CD4-positive, alpha-beta T cell treated with Interleukin-15 for 1 hour (primary cell): ENCODE measurements around the gene PRDX4.
A peak's percentile ranks its signal among the peaks of the same experiment; 100 is the strongest.
"Not testable (repeated sequence)": the region's sequence is repeated elsewhere in the genome, so short reads cannot be mapped to it uniquely, and the experiment has no call there.

ENCODE experiments used
- DNase-seq: peaks from one replicate; pipeline ENCODE4 v3.0.0-alpha.2; 2020

Gene PRDX4

GRCh38 chrX:23676486-23676885 lies 9.2 kb downstream of the PRDX4 start:
- not testable (repeated sequence) for DNase-seq

DNA sequence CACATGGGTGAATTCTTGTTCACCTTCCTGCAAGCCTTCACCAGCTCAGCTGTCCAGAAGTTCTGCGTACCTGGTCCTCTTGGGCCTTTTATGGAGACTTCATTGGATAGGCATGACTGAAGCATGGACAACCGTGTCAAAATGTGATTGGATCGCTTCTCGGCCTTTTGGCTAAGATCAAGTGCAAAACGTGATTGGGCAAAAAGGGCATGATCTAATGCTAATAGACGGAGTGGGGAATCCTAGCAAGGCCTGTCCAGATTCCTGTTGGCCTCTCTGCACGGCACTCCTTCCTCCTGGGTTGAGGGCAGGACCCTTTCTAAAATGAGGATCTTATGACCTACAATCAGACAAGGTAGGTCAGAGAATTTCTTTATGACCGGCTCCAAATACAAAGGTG lies 24.9 kb downstream of the PRDX4 start:
- no peak for DNase-seq

DNA sequence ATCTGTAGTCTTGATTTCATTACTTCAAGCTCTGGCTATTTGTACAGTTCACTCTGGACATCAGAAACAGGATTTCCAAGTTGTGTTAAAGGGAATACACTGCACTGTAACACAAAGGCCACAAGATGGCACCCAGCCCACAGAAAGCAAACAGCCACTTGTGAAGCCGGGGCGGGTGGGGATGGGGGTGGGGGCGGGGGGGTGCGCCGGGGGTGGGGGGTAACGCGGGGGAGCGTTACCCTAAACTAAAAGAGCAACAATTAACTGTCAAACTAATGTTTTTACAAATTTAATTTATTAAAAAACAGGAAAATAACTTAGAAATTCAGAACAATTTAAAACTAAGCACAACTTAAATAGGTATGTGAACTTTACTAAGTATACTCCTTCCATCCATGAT lies 27.3 kb downstream of the PRDX4 start:
- DNase-seq, result peak; percentile 39

GRCh38 chrX:23699636-23700194 lies 32.4 kb downstream of the PRDX4 start:
- DNase-seq, result no peak

- DNase-seq, result no peak
Measured at GRCh38 chrX:23704673-23705206, 37.4 kb downstream of the PRDX4 start.

DNA sequence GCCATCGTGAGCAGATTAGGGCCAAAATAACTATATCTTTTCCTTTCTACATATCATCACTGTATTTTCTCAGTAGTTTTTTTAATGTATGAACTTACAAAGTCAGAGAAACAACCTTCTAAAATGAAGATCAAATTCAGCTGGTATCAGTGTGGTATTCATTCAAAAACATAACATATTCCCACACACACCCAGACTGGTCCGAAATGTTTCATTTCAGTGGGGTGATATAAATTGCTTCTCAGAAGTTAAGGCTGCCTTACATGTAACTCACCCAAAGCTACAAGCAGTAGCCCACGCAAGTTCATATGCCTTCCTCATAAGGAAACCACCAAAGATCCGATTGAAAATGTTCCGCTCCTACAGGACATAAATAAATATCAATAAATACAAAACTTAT lies 37.9 kb downstream of the PRDX4 start:
- no peak for DNase-seq

GRCh38 chrX:23720117-23720677 lies 52.9 kb downstream of the PRDX4 start:
- no peak for DNase-seq

DNA sequence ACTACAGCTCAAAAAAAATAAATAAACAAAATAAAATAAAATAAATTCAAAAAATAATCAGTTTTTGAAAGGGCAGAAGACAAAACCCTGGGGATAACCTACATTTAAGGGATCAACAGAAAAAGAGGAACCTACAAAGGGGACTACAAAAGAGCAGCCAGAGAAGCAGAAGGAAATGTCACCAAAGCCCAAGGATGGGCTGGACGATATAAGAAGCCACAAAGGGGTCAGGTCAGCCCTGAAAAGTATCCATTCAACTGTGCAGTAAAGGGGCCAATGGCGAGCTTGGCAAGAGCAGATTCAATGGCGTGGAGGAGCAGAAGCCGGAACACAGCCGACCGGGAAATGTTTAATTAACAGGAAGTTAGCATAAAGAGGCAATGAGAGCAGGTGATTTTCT lies 58.9 kb downstream of the PRDX4 start:
- no peak for DNase-seq

- no peak for DNase-seq
Measured at GRCh38 chrX:23727206-23727605, 59.9 kb downstream of the PRDX4 start.

GRCh38 chrX:23729214-23729613 lies 61.9 kb downstream of the PRDX4 start:
- DNase-seq, result no peak

DNA sequence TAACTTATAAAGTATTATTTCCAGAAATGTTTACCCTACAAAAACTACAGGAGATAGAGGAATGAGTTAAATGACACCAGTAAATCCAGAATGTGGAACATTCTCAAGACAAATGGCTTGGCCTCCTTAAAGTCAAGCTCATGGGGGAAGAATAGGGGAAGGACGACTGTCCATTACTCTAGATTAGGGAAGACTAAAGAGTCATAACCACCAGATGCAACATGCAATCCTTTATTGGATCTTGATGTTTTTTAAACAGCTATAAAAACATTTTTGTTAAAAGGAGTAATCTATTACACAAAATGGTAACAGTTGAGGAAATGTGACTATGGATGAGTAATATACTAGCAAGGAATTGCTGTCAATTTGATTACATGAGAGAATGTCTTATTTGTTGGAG lies 64.7 kb downstream of the PRDX4 start:
- DNase-seq, result no peak

DNA sequence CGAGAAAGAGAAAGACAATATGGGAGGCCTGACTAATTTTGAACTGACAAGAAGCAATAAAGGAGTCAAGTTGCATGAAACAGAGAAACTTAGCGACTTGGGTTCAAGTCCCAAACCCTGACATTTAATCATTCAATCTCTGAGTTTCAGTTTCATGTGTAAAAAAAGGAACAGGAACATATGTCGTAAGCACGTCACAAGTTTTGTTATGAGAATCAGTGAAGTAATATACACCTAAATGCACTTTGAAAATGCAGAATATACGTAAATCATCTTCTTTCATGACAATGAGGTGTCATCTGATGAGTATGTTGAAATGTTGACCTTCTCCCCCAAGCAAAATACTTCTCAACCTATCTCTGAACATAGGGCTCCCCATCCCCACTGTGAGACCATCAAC lies 65.4 kb downstream of the PRDX4 start:
- DNase-seq, result no peak
